HG02642 (cell line): ENCODE results near the gene KLRC4.
"Not testable (repeated sequence)": the region's sequence is repeated elsewhere in the genome, so short reads cannot be mapped to it uniquely, and the experiment has no call there.

Experiments used
- ATAC-seq: cut with Tn5 transposase; IDR thresholded peaks from one replicate; pipeline ENCODE4 v1.9.1; 2021; ENCODE audit warnings: mild to moderate bottlenecking; ENCODE audit not compliant: unreplicated experiment, poor library complexity

Gene KLRC4, protein sequence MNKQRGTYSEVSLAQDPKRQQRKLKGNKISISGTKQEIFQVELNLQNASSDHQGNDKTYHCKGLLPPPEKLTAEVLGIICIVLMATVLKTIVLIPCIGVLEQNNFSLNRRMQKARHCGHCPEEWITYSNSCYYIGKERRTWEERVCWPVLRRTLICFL

GRCh38 chr12:10409392-10409791, at the start of gene KLRC4:
KLRC4 (minus strand) TSS chr12:10409757; CDS start chr12:10409575, 182 bp downstream.
- no peak for ATAC-seq

- ATAC-seq: no peak
These were observed 48.2 kb upstream of the KLRC4 start for GRCh38 chr12:10457760-10458159.

DNA sequence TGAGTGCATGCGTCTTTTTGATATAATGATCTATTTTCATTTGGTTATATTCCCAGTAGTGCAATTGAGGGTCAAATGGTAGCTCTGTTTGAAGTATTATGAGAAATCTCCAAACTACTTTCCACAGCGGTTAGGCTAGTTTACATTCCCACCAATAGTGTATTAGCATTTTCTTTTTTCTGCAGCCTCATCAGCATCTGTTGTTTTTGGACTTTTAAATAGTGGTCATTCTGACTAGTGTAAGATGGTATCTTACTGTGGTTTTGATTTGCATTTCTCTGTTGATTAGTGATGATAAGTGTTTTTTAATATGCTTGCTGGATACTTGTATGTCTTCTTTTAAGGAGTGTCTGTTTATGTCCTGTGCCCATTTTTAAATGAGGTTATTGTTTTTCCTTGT, 47.3 kb upstream of the KLRC4 start:
- ATAC-seq: no peak

DNA sequence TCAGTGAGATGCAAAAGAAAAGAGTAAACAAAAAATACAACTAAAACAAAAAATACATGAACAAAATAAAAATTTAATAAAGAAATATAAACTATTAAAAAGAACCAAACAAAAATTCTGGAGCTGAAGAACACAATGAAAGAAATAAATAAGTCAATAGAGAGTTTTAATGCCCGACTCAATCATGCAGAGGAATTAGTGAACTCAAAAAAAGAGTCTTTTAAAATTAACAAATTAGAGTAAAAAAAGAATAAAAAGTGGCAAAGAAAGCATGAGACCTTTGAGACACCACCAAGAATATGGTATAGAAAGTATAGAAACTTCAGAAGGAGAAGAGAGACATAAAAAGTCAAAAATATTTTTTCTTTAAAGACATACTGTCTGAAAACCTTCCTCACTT, 46.2 kb upstream of the KLRC4 start:
- no peak for ATAC-seq

DNA sequence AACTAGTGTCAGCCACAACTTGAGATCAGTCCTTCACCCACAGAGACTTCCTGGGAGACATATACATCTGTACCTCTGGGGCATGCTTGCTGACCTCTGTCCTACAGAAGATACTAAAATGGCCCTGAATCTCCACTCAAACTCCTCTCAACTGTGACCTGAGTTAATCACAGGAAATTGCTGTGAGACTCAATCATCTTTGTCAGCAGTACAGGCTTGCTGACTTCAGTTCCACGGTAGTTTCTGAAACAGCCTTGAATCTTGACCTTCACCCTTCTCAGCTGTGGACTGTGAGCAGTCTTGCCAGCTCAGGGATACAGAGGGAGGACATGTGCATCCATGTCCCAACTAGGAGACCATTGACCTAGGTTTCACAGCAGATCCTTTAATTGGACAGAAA, 45.0 kb upstream of the KLRC4 start:
- no peak for ATAC-seq

GRCh38 chr12:10453156-10453555, 43.6 kb upstream of the KLRC4 start, which contains the start of gene KLRC1:
KLRC1 (minus strand) TSS chr12:10453377; CDS start chr12:10451156, 2,221 bp downstream.
- no peak for ATAC-seq

DNA sequence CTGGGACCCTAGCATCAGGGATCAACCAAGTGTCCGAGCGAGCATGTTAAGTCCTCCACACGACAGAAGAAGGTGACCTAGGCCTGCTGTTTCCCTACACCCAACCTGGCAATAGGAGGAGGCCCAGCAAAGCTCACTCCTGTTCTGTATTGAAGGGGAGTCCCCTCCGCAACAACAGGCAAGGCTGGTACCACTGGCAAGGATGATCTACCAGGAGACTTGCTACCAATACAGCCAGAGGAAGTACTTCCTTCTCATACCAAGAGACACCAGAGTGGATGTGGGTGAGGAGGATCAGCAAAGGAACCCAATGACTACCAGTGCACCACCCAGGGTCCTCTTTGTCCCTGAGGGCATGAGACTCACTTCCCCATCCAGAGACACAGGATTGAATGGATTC, 38.7 kb upstream of the KLRC4 start:
- ATAC-seq: no peak

DNA sequence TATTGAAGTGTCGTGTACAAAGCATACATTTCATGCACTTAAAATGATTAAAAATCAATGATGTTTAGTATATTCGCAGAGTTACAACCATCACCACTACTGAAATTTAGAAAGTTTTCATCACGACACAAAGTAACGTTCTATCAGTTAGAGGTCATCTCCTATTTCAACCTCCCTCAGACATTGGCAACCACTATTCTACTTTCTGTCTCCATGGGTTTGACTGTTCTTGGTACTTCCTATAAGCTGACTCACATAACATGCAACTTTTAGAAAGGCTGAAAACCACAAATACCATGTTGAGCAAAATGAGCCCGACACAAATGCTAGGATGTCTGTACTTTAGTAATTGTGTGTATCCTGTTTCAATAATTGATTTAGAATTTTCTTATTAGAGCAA, 36.5 kb upstream of the KLRC4 start:
- not testable (repeated sequence) for ATAC-seq

DNA sequence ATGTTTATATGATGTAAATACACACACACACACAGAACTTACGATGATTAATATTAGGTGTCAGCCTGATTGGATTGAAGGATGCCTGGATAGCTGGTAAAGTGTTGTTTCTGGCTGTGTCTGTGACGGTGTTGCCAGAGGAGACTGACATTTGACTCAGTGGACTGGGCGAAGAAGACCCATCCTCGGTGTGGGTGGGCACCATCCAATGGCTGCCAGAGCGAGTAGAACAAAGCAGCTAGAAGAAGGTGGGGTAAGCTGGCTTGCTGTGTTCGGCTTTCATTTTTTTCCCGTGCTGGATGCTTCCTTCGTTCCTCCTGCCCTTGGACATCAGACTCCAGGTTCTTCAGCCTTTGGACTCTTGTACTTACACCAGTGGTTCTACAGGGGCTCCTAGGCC, 31.6 kb upstream of the KLRC4 start:
- ATAC-seq: not testable (repeated sequence)

DNA sequence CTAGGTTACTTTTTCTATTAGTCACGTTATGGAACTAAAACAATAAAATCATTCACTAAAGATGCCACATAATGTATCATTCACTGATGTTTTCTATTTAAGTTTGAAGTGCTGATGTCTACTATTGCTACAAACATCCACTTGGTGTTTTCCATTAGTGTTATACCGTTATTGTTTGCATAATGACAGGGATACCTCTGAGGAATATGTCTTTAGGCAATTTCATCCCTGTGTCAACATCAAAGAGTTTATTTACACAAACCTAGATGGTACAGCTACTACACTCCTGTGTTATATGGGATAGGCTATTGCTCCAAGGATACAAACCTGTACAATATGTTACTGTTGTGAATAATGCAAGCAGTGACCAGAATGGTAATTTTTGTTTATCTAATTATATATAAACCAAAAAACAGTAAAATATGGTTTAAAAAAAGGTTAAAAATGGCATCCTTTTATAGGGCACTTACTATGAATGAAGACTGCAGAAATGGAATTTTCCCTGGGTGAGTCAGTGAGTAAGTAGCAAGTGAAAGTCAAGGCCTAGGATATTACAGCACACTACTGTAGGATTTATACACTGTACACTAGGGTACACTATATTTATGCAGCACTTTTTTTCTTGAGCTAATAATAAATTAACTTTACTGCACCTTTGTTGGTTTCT, 30.2 kb upstream of the KLRC4 start:
- not testable (repeated sequence) for ATAC-seq

GRCh38 chr12:10437601-10438000, 28.0 kb upstream of the KLRC4 start:
- ATAC-seq: not testable (repeated sequence)

DNA sequence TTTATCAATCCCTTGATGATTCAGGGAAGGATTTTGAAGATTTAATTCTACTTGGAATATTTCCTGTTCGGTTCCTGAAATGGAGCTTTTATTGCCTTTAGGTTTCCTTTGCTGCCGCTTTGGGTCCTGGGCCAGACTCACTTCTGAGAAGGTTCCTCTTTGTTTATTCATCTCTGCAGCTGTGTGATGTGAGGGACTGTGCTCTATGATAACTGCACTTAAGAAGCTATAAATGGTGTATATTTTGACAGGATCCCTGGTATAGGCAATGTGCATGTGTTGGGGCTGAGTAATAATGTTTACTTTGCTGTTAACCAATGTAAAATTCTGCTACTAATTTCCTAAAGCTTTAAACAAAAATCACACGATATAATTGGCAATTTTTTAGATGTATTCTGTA, 26.3 kb upstream of the KLRC4 start, which contains the start of gene KLRC2:
TSS of gene KLRC2 (minus strand) at position 195 of the 400 bp plus-strand sequence. CDS start at position 171, 24 bp downstream.
- not testable (repeated sequence) for ATAC-seq

- ATAC-seq: not testable (repeated sequence)
These were observed 21.1 kb upstream of the KLRC4 start for GRCh38 chr12:10430623-10431022.

GRCh38 chr12:10425938-10426337, 16.4 kb upstream of the KLRC4 start:
- not testable (repeated sequence) for ATAC-seq

DNA sequence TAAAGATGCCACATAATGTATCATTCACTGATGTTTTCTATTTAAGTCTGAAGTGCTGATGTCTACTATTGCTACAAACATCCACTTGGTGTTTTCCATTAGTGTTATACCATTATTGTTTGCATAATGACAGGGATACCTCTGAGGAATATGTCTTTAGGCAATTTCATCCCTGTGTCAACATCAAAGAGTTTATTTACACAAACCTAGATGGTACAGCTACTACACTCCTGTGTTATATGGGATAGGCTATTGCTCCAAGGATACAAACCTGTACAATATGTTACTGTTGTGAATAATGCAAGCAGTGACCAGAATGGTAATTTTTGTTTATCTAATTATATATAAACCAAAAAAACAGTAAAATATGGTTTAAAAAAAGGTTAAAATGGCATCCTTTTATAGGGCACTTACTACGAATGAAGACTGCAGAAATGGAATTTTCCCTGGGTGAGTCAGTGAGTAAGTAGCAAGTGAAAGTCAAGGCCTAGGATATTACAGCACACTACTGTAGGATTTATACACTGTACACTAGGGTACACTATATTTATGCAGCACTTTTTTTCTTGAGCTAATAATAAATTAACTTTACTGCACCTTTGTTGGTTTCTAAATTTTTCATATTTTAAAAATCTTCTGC, 14.8 kb upstream of the KLRC4 start:
- ATAC-seq: not testable (repeated sequence)

- ATAC-seq: not testable (repeated sequence)
These were observed 12.6 kb upstream of the KLRC4 start for GRCh38 chr12:10422159-10422558.

DNA sequence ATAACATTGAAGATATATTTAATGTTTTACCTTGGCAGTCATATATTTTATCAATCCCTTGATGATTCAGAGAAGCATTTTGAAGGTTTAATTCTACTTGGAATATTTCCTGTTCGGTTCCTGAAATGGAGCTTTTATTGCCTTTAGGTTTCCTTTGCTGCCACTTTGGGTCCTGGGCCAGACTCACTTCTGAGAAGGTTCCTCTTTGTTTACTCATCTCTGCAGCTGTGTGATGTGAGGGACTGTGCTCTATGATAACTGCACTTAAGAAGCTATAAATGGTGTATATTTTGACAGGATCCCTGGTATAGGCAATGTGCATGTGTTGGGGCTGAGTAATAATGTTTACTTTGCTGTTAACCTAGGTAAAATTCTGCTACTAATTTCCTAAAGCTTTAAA, 10.8 kb upstream of the KLRC4 start, which contains the start of gene KLRC3:
TSS of gene KLRC3 (minus strand) at position 262 of the 400 bp plus-strand sequence. CDS start at position 217, 45 bp downstream.
- ATAC-seq: not testable (repeated sequence)

DNA sequence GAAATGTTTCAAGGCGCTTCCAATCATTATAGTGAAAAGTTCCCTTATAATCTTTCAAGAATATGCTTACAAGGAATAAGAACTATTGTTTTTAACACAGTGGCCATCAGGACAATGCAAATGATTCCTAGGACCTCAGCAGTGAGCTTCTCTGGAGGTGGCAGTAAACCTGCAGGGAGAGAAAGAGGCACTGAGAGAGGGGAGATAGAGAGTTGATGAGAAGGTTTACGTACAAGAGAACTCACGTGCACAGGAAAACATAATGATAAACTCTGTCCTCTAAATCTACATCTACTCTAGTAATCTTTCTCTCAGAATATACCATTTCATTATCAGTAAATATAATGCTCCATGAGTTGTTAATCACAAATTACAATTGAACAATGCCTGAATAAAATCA, 715 bp downstream of the KLRC4 start:
- no peak for ATAC-seq

DNA sequence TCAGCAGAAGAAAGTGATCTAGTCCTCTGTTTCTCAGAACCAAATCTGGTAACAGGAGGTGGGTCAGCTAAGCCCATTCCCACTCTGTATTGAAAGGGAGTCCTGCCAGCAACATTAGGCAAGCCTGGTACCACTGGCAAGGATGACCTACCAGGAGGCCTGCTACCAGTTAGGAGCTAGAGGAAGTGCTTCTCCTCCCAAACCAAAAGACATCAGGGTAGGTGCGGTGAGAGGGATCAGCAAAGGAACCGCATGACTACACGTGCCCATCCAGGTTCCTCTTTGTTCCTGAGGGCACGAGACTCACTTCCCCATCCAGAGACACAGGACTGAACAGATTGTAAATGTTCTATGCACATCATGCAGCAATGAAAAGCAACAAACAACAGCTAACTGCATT, 2.8 kb downstream of the KLRC4 start:
- ATAC-seq: no peak

- ATAC-seq: no peak
These were observed 4.3 kb downstream of the KLRC4 start for GRCh38 chr12:10405294-10405693.

DNA sequence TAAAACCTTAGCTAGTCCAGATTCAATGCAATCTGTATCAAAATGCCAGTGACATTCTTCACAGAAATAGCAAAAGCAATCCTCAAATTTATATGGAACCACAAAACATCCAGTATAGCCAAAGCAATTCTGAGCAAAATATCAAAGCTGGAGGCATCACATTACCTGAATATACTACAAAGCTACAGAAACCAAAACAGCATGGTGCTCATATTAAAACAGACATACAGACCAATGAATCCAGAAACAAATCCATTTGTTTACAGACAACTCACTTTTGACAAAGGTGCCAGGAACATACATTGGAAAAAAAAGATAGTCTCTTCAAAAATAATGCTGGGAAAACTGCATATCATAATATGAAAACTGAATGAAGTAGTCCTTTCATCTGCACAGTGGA, 4.8 kb downstream of the KLRC4 start:
- ATAC-seq: no peak
